Measurements from ENCODE around the gene HSD17B13.

DNA sequence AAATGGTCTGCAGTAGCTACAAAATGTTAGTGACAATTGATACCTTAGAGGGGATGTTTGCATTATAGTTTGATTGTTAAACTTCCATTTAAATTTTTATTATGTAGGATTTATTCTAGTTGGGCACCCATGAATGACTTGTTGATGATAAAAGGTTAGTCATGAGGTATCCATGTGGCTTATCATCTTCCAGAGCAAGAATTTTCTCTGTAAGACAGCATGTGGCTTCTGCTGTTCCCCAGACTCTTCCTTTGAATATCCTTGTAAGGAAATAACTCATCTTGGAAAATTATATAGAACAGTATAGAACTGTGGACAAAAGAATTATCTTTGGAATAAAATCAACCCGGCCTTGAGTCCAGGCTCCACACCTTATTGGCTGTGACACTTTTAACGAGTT is 62.2 kb downstream of the HSD17B13 start:
- TF ChIP-seq EP300 (IDR thresholded peaks at IDR 0.05; ENCODE audit: borderline replicate concordance in 1 of 2, low read depth in 1 of 2, low read length in 1 of 2) (no peak), TAF1 (IDR thresholded peaks at IDR 0.05; ENCODE audit: borderline replicate concordance, low read depth, low read length) (no peak), FOSL2 (IDR thresholded peaks at IDR 0.05; ENCODE audit: borderline replicate concordance, low read depth) (no peak), SIN3A (IDR thresholded peaks at IDR 0.05; ENCODE audit: borderline replicate concordance, low read depth, low read length) (no peak), RAD21 (IDR thresholded peaks at IDR 0.05; ENCODE audit: low read length) (no peak), EZH2phosphoT487 (IDR thresholded peaks at IDR 0.05; ENCODE audit: borderline replicate concordance, low read depth) (no peak)
- TF ChIP-seq, protein P1, sequence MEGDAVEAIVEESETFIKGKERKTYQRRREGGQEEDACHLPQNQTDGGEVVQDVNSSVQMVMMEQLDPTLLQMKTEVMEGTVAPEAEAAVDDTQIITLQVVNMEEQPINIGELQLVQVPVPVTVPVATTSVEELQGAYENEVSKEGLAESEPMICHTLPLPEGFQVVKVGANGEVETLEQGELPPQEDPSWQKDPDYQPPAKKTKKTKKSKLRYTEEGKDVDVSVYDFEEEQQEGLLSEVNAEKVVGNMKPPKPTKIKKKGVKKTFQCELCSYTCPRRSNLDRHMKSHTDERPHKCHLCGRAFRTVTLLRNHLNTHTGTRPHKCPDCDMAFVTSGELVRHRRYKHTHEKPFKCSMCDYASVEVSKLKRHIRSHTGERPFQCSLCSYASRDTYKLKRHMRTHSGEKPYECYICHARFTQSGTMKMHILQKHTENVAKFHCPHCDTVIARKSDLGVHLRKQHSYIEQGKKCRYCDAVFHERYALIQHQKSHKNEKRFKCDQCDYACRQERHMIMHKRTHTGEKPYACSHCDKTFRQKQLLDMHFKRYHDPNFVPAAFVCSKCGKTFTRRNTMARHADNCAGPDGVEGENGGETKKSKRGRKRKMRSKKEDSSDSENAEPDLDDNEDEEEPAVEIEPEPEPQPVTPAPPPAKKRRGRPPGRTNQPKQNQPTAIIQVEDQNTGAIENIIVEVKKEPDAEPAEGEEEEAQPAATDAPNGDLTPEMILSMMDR (IDR thresholded peaks at IDR 0.05), result no peak
- TF ChIP-seq, protein P2, sequence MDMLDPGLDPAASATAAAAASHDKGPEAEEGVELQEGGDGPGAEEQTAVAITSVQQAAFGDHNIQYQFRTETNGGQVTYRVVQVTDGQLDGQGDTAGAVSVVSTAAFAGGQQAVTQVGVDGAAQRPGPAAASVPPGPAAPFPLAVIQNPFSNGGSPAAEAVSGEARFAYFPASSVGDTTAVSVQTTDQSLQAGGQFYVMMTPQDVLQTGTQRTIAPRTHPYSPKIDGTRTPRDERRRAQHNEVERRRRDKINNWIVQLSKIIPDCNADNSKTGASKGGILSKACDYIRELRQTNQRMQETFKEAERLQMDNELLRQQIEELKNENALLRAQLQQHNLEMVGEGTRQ (IDR thresholded peaks at IDR 0.05; ENCODE audit: borderline replicate concordance, low read depth, low read length), result no peak
- TF ChIP-seq, protein P3, sequence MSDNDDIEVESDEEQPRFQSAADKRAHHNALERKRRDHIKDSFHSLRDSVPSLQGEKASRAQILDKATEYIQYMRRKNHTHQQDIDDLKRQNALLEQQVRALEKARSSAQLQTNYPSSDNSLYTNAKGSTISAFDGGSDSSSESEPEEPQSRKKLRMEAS (IDR thresholded peaks at IDR 0.05; ENCODE audit: low read depth), result no peak
- TF ChIP-seq, protein P4, sequence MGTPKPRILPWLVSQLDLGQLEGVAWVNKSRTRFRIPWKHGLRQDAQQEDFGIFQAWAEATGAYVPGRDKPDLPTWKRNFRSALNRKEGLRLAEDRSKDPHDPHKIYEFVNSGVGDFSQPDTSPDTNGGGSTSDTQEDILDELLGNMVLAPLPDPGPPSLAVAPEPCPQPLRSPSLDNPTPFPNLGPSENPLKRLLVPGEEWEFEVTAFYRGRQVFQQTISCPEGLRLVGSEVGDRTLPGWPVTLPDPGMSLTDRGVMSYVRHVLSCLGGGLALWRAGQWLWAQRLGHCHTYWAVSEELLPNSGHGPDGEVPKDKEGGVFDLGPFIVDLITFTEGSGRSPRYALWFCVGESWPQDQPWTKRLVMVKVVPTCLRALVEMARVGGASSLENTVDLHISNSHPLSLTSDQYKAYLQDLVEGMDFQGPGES (IDR thresholded peaks at IDR 0.05; ENCODE audit: low read depth, low read length), result no peak
- TF ChIP-seq, protein P5, sequence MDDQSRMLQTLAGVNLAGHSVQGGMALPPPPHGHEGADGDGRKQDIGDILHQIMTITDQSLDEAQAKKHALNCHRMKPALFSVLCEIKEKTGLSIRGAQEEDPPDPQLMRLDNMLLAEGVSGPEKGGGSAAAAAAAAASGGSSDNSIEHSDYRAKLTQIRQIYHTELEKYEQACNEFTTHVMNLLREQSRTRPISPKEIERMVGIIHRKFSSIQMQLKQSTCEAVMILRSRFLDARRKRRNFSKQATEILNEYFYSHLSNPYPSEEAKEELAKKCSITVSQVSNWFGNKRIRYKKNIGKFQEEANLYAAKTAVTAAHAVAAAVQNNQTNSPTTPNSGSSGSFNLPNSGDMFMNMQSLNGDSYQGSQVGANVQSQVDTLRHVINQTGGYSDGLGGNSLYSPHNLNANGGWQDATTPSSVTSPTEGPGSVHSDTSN (IDR thresholded peaks at IDR 0.05), result no peak
